Neuronal stem cell (in vitro differentiated cells): ENCODE results near the gene HAGHL. TPM values are rescaled to one million over a fixed set of nuclear protein-coding genes. Genes with fewer than 3 reads are reported as not detected.

Experiments used
- DNase-seq: peaks from one replicate; pipeline ENCODE4 v3.0.0-alpha.2; 2013; ENCODE audit warnings: low spot score
- H2AFZ ChIP-seq: one replicate; pipeline ENCODE4 v1.6.1; 2013; ENCODE audit warnings: mild to moderate bottlenecking, low read length, inconsistent platforms
- H2AK5ac ChIP-seq: 2 replicates; pipeline ENCODE4 v1.6.1; 2013; ENCODE audit warnings: low read depth, mild to moderate bottlenecking, inconsistent platforms, low read length, moderate library complexity, mixed read lengths
- H2BK120ac ChIP-seq: 2 replicates; pipeline ENCODE4 v1.6.1; 2013; ENCODE audit warnings: low read depth, mild to moderate bottlenecking, inconsistent platforms, low read length, moderate library complexity, mixed read lengths
- H2BK12ac ChIP-seq: one replicate; pipeline ENCODE4 v1.6.1; 2013; ENCODE audit warnings: low read length, inconsistent platforms
- H2BK15ac ChIP-seq: 2 replicates; pipeline ENCODE4 v1.6.1; 2013; ENCODE audit warnings: mild to moderate bottlenecking, low read length, inconsistent platforms, mixed read lengths
- H2BK5ac ChIP-seq: one replicate; pipeline ENCODE4 v1.6.1; 2013; ENCODE audit warnings: inconsistent platforms, mild to moderate bottlenecking, low read length, moderate library complexity
- H3K14ac ChIP-seq: one replicate; pipeline ENCODE4 v1.6.1; 2013; ENCODE audit warnings: low read length, inconsistent platforms
- H3K18ac ChIP-seq: 2 replicates; pipeline ENCODE4 v1.6.1; 2013; ENCODE audit warnings: low read length, inconsistent platforms
- H3K23ac ChIP-seq: 2 replicates; pipeline ENCODE4 v1.6.1; 2013; ENCODE audit warnings: low read depth, mild to moderate bottlenecking, mixed read lengths, low read length, inconsistent platforms; ENCODE audit not compliant: poor library complexity
- H3K27ac ChIP-seq: replicated peaks from 3 replicates; pipeline ENCODE4 v1.5.1; 2013; ENCODE audit warnings: low read length, inconsistent platforms
- H3K27me3 ChIP-seq, 3 experiments: 2 replicates each; pipeline ENCODE4 v1.6.1; 2013; ENCODE audit warnings: low read length in 3 of 3, mild to moderate bottlenecking in 2 of 3, inconsistent platforms in 1 of 3, low read depth in 1 of 3, mixed read lengths in 1 of 3, moderate library complexity in 1 of 3; ENCODE audit not compliant: control insufficient read depth in 3 of 3, insufficient read depth in 3 of 3
- H3K36me3 ChIP-seq, 2 donors: replicated peaks in 1 of 2; 2 replicates each; pipeline ENCODE4 v1.6.1; 2013; ENCODE audit warnings: low read length in 2 of 2; ENCODE audit not compliant: control insufficient read depth in 2 of 2, insufficient read depth in 2 of 2
- H3K4ac ChIP-seq: 2 replicates; pipeline ENCODE4 v1.6.1; 2013; ENCODE audit warnings: inconsistent platforms, mild to moderate bottlenecking, low read length, moderate library complexity
- H3K4me1 ChIP-seq, 2 donors: 1 replicate in 1 of 2; 2 replicates in 1 of 2; pipeline ENCODE4 v1.6.1; 2013; ENCODE audit warnings: low read length in 2 of 2, low read depth in 1 of 2; ENCODE audit not compliant: control insufficient read depth in 2 of 2, insufficient read depth in 1 of 2
- H3K4me2 ChIP-seq: one replicate; pipeline ENCODE4 v1.6.1; 2013; ENCODE audit warnings: mild to moderate bottlenecking, low read length, inconsistent platforms; ENCODE audit not compliant: insufficient read depth, poor library complexity, severe bottlenecking
- H3K4me3 ChIP-seq, 2 donors: 2 replicates each; pipeline ENCODE4 v1.5.1; 2013; ENCODE audit warnings: low read length in 2 of 2, mild to moderate bottlenecking in 2 of 2, inconsistent platforms in 1 of 2, moderate library complexity in 1 of 2
- H3K79me1 ChIP-seq: one replicate; pipeline ENCODE4 v1.6.1; 2013; ENCODE audit warnings: low read depth, mild to moderate bottlenecking, inconsistent platforms, low read length, moderate library complexity
- H3K9ac ChIP-seq: one replicate; pipeline ENCODE4 v1.6.1; 2013; ENCODE audit warnings: mild to moderate bottlenecking, low read depth, low read length, inconsistent platforms; ENCODE audit not compliant: poor library complexity
- H3K9me3 ChIP-seq, 2 donors: replicated peaks in 1 of 2; 2 replicates each; pipeline versions ENCODE3 to v1.6.1; 2013; ENCODE audit warnings: low read length in 2 of 2, mild to moderate bottlenecking in 2 of 2, inconsistent platforms in 1 of 2, low read depth in 1 of 2, mixed read lengths in 1 of 2, moderate library complexity in 1 of 2; ENCODE audit not compliant: control insufficient read depth in 2 of 2, insufficient read depth in 1 of 2
- H4K8ac ChIP-seq: one replicate; pipeline ENCODE4 v1.6.1; 2013; ENCODE audit warnings: low read depth, mild to moderate bottlenecking, inconsistent platforms, low read length, moderate library complexity
- H4K91ac ChIP-seq: one replicate; pipeline ENCODE4 v1.6.1; 2013; ENCODE audit warnings: low read length, low read depth, mild to moderate bottlenecking, inconsistent platforms; ENCODE audit not compliant: poor library complexity
- WGBS, 2 donors: extraction: QIAGEN DNeasy Blood & Tissue Kit; methylation state at CpG; one replicate each; pipeline ENCODE4 v1.1.7; 2013; ENCODE audit warnings: missing lambda C conversion rate in 2 of 2, mixed read lengths in 1 of 2; ENCODE audit not compliant: insufficient read length in 2 of 2, insufficient replicate concordance in 1 of 2; ENCODE audit errors: extremely low coverage in 2 of 2; 5-methylcytosine and 5-hydroxymethylcytosine counted together
- polyA plus RNA-seq, 2 experiments: library from polyadenylated mRNA; stranded (reverse); fragments of 200-250 nt; gene quantifications; one replicate each; pipeline ENCODE4 v1.2.3, GENCODE V29; 2013

The HAGHL gene, protein sequence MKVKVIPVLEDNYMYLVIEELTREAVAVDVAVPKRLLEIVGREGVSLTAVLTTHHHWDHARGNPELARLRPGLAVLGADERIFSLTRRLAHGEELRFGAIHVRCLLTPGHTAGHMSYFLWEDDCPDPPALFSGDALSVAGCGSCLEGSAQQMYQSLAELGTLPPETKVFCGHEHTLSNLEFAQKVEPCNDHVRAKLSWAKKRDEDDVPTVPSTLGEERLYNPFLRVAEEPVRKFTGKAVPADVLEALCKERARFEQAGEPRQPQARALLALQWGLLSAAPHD
- polyA plus RNA-seq (2013, experiment 1 of 2): 5.3 TPM
- polyA plus RNA-seq (2013, experiment 2 of 2): 4.6 TPM

DNA sequence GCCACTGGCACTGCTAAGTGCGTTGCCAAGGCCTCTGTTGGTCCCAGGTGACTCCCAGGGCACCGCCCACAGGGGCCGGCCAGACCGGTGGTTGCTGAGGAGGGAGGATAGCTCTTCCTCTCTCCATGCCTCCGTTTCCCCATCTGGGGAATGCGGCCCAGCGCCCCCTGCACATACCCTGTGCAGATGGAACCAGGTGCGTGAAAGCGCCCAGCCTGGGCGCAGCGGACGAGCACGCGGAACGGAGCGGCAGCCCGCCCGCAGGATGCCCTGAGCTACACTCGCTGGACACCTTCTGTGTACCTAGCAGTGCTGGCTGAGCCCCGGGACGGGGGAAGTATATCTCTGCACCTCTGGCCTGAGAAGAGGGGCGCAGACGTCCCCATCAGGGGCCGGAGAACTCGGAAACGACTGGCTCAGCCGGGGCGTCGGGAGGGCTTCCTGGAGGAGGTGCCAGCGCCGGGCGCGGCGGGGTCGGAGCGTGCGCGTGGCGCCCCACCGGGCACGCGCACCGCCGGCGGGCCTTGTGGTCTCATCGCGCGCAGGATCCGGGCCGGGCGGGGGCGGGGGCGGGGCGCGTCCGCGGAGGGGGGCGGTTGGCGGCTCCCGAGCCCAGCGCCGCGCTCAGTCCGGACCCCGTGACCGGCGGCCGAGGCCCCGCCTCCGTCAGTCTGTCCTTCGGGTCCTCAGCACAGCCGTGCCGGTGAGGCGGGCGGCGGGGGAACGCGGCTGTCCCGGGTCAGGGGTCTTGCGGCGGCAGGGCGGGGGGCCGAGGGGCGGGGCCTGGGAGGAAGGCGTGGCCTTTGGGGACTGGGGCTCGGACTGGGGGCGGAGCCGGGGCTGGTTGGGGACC, at the start of gene HAGHL, which contains the start of gene CCDC78:
Gene HAGHL (plus strand): TSS at position 669 of the 853 bp plus-strand sequence. CDS start 404 bp downstream, outside the sequence.
Gene CCDC78 (minus strand): TSS at position 6 of the 853 bp plus-strand sequence. CDS start 76 bp downstream, outside the sequence.
- peak within 1 kb of the TSS; percentile 82 for H2BK5ac ChIP-seq
- H2AFZ ChIP-seq: peak within 1 kb of the TSS; percentile 82
- H3K4me1 ChIP-seq: peaks cover 12% of the 10 kb centered on the region in 2 donors
- peak within 1 kb of the TSS; percentile 53 for H4K91ac ChIP-seq
- peaks cover 7 to 9% of the 10 kb centered on the region in 2 donors for H3K36me3 ChIP-seq
- DNase-seq: no peak
- H3K9me3 ChIP-seq: no peaks in the 10 kb centered on the region
- H2BK120ac ChIP-seq: peak within 1 kb of the TSS; percentile 83
- peak within 1 kb of the TSS; percentile 16 for H3K27ac ChIP-seq
- peak within 1 kb of the TSS; percentile 45 to 81 for H3K4me3 ChIP-seq
- H3K27me3 ChIP-seq: peaks cover 0 to 16% (median 0%) of the 10 kb centered on the region in 3 experiments
- H3K23ac ChIP-seq: peak within 1 kb of the TSS; percentile 99
- H4K8ac ChIP-seq: peak within 1 kb of the TSS; percentile 72
- WGBS, 2 donors: no CpG with 5 or more reads among the region's 88 CpGs
- peak within 1 kb of the TSS; percentile 94 for H2BK15ac ChIP-seq
- peaks cover 8% of the 10 kb centered on the region for H3K79me1 ChIP-seq
- H2BK12ac ChIP-seq: peak within 1 kb of the TSS; percentile 95
- H3K9ac ChIP-seq: peak within 1 kb of the TSS; percentile 95
- H3K18ac ChIP-seq: peak within 1 kb of the TSS; percentile 97
- peak within 1 kb of the TSS; percentile 76 for H3K4ac ChIP-seq
- H3K4me2 ChIP-seq: peak within 1 kb of the TSS; percentile 97
- H2AK5ac ChIP-seq: peak within 1 kb of the TSS; percentile 99
- peak within 1 kb of the TSS; percentile 99 for H3K14ac ChIP-seq

DNA sequence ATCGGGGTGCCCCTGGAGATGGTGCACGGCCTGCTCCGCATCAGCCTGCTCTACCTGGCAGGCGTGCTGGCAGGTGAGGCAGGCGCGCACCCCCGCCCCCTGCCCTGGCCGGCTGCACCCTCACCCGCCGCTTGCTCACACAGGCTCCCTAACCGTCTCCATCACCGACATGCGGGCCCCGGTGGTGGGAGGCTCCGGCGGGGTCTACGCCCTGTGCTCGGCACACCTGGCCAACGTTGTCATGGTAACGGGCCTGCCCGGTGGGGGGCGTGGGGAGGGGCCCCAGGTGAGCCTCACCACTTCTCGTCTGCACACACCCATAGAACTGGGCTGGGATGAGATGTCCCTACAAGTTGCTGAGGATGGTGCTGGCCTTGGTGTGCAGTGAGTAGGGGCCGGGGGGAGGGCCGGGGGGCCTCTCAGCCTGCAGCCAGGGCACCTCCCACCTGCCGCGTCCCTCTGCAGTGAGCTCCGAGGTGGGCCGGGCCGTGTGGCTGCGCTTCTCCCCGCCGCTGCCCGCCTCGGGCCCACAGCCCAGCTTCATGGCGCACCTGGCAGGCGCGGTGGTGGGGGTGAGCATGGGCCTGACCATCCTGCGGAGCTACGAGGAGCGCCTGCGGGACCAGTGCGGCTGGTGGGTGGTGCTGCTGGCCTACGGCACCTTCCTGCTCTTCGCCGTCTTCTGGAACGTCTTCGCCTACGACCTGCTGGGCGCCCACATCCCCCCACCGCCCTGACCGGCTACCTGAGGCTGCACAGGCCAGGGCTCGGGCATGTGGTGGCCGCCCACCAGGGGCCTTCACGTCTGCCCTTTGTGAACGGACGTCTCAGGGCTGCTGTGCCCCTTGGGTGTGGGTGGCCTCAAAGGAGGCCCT, 49.4 kb upstream of the HAGHL start:
- Histone ChIP-seq H3K27me3 (peaks cover 0 to 14% (median 0%) of the 10 kb centered on the region in 3 experiments), H3K9me3 (peaks cover 0 to 2% of the 10 kb centered on the region in 2 donors), H2BK12ac (peak overlapping the region; percentile 73), H3K27ac (no peak overlapping the region), H3K4me3 (no peak overlapping the region), H3K18ac (peak overlapping the region; percentile 17), H4K91ac (peak overlapping the region; percentile 53), H3K23ac (peak overlapping the region; percentile 85), H3K36me3 (peaks cover 22 to 37% of the 10 kb centered on the region in 2 donors), H3K14ac (peak overlapping the region; percentile 56), H2BK5ac (peak overlapping the region; percentile 93), H3K4me1 (peaks cover 7 to 21% of the 10 kb centered on the region in 2 donors), H3K4me2 (no peak overlapping the region), H2AK5ac (peak overlapping the region; percentile 90), H2BK15ac (peak overlapping the region; percentile 17), H2BK120ac (no peak overlapping the region), H2AFZ (no peak overlapping the region), H4K8ac (peak overlapping the region; percentile 82), H3K79me1 (peaks cover 22% of the 10 kb centered on the region), H3K4ac (no peak overlapping the region), H3K9ac (no peak overlapping the region)
- no peak for DNase-seq
- no CpG with 5 or more reads among the region's 57 CpGs for WGBS, 2 donors

- Histone ChIP-seq H3K4ac (no peak overlapping the region), H3K14ac (no peak overlapping the region), H3K18ac (peak overlapping the region; percentile 90), H3K4me3 (no peak overlapping the region), H3K79me1 (peaks cover 25% of the 10 kb centered on the region), H3K4me1 (peaks cover 7 to 24% of the 10 kb centered on the region in 2 donors), H2AK5ac (peak overlapping the region; percentile 99), H2BK15ac (peak overlapping the region; percentile 94), H2BK120ac (peak overlapping the region; percentile 54), H2BK12ac (peak overlapping the region; percentile 89), H2BK5ac (peak overlapping the region; percentile 91), H3K23ac (peak overlapping the region; percentile 37), H4K91ac (no peak overlapping the region), H2AFZ (no peak overlapping the region), H3K9ac (peak overlapping the region; percentile 37), H3K4me2 (no peak overlapping the region), H4K8ac (no peak overlapping the region), H3K27me3 (peaks cover 0 to 14% (median 0%) of the 10 kb centered on the region in 3 experiments), H3K9me3 (peaks cover 0 to 2% of the 10 kb centered on the region in 2 donors), H3K36me3 (peaks cover 22 to 37% of the 10 kb centered on the region in 2 donors), H3K27ac (no peak overlapping the region)
- no peak for DNase-seq
- no CpG with 5 or more reads among the region's 21 CpGs for WGBS, 2 donors
Measured at GRCh38 chr16:678209-678857, 48.6 kb upstream of the HAGHL start.
